ENCODE data around the gene MVB12B. TPM values are rescaled to one million over a fixed set of nuclear protein-coding genes. Genes with fewer than 3 reads are reported as not detected.

The MVB12B gene
- polyA plus RNA-seq, 1 donor from 2014 or later: 39.5 TPM

DNA sequence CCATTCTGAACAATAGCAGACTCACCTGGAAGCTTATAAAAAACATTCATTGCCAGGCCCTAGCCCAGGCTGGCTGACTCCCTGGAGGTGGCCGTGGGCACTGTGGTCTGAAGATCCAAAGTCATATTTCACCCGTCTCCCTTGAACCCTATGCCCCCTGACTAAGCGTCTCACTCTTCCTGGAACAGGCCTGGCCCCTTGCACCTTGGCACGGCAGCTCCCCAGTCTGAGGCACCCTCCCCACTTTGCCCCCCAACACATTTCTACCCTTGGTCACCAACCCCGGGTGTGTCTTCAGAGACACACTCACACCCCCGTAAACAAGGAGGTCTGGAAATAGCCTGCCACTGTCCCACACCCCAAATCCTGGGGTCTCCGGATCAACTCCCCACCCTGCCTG, 218.5 kb downstream of the MVB12B start:
- no peaks in the 10 kb centered on the region for H3K79me2 ChIP-seq (replicated peaks; ENCODE audit: insufficient read depth, low read length)
- no peaks in the 10 kb centered on the region for H4K20me1 ChIP-seq (ENCODE audit: insufficient read depth)
- no peaks in the 10 kb centered on the region for H3K9me2 ChIP-seq (ENCODE audit: insufficient read depth, low read length)
- no peaks in the 10 kb centered on the region for H3F3A ChIP-seq (ENCODE audit: insufficient read depth, low read length, poor library complexity, severe bottlenecking)
- H3K27ac ChIP-seq (ENCODE audit: low read length): no peak overlapping the region
- H2AFZ ChIP-seq (ENCODE audit: low read depth, low read length): no peak overlapping the region
- H3K9ac ChIP-seq (ENCODE audit: low read length): no peak overlapping the region
- H3K4me2 ChIP-seq (ENCODE audit: low read length): no peak overlapping the region
- no peaks in the 10 kb centered on the region for H3K9me3 ChIP-seq (ENCODE audit: low read length)
- H3K36me3 ChIP-seq (ENCODE audit: insufficient read depth, low read length): no peaks in the 10 kb centered on the region
- H3K4me3 ChIP-seq (ENCODE audit: low read length): no peak overlapping the region
- H3K27me3 ChIP-seq (ENCODE audit: insufficient read depth, low read depth, low read length): no peaks in the 10 kb centered on the region
- TF ChIP-seq EZH2 (IDR thresholded peaks at IDR 0.05; ENCODE audit: borderline replicate concordance, insufficient read depth, low read length, poor library complexity, severe bottlenecking) (no peak), RAD21 (conservative IDR thresholded peaks at IDR 0.05) (no peak), TAF1 (IDR thresholded peaks at IDR 0.05; ENCODE audit: low read depth) (no peak), MXI1 (conservative IDR thresholded peaks at IDR 0.05; ENCODE audit: poor library complexity, severe bottlenecking) (no peak), EP300 (conservative IDR thresholded peaks at IDR 0.05; ENCODE audit: poor library complexity, severe bottlenecking) (no peak), POLR2AphosphoS5 (IDR thresholded peaks at IDR 0.05) (no peak), SMC3 (conservative IDR thresholded peaks at IDR 0.05; ENCODE audit: poor library complexity) (no peak)
- TF ChIP-seq, protein P1, sequence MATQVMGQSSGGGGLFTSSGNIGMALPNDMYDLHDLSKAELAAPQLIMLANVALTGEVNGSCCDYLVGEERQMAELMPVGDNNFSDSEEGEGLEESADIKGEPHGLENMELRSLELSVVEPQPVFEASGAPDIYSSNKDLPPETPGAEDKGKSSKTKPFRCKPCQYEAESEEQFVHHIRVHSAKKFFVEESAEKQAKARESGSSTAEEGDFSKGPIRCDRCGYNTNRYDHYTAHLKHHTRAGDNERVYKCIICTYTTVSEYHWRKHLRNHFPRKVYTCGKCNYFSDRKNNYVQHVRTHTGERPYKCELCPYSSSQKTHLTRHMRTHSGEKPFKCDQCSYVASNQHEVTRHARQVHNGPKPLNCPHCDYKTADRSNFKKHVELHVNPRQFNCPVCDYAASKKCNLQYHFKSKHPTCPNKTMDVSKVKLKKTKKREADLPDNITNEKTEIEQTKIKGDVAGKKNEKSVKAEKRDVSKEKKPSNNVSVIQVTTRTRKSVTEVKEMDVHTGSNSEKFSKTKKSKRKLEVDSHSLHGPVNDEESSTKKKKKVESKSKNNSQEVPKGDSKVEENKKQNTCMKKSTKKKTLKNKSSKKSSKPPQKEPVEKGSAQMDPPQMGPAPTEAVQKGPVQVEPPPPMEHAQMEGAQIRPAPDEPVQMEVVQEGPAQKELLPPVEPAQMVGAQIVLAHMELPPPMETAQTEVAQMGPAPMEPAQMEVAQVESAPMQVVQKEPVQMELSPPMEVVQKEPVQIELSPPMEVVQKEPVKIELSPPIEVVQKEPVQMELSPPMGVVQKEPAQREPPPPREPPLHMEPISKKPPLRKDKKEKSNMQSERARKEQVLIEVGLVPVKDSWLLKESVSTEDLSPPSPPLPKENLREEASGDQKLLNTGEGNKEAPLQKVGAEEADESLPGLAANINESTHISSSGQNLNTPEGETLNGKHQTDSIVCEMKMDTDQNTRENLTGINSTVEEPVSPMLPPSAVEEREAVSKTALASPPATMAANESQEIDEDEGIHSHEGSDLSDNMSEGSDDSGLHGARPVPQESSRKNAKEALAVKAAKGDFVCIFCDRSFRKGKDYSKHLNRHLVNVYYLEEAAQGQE (IDR thresholded peaks at IDR 0.05; ENCODE audit: borderline replicate concordance): no peak
- TF ChIP-seq, protein P2, sequence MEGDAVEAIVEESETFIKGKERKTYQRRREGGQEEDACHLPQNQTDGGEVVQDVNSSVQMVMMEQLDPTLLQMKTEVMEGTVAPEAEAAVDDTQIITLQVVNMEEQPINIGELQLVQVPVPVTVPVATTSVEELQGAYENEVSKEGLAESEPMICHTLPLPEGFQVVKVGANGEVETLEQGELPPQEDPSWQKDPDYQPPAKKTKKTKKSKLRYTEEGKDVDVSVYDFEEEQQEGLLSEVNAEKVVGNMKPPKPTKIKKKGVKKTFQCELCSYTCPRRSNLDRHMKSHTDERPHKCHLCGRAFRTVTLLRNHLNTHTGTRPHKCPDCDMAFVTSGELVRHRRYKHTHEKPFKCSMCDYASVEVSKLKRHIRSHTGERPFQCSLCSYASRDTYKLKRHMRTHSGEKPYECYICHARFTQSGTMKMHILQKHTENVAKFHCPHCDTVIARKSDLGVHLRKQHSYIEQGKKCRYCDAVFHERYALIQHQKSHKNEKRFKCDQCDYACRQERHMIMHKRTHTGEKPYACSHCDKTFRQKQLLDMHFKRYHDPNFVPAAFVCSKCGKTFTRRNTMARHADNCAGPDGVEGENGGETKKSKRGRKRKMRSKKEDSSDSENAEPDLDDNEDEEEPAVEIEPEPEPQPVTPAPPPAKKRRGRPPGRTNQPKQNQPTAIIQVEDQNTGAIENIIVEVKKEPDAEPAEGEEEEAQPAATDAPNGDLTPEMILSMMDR (IDR thresholded peaks at IDR 0.05; ENCODE audit: poor library complexity, severe bottlenecking): no peak

DNA sequence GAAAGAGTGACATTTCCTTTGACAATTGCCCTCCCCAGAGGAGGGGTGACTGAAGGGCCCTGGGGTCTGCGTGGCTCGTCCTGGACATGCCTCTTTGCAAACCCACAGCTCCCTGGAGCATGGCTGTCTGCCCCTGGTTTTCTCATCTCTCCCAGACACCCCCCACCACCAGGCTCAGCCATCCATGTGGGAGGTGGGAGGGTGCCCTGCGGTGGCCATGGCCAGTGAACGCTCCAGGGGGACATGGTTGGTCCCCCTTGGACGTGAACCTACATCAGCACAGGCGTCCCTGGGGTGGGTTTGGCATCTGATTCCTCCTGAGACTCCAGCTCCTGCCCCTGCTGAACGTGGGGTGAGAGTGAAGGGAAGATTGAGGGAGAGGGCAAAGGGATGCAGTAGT, 219.4 kb downstream of the MVB12B start:
- Histone ChIP-seq H2AFZ (ENCODE audit: low read depth, low read length) (no peak overlapping the region), H3K9me3 (ENCODE audit: low read length) (no peaks in the 10 kb centered on the region), H3F3A (ENCODE audit: insufficient read depth, low read length, poor library complexity, severe bottlenecking) (no peaks in the 10 kb centered on the region), H3K4me3 (ENCODE audit: low read length) (no peak overlapping the region), H3K4me2 (ENCODE audit: low read length) (no peak overlapping the region), H3K27me3 (ENCODE audit: insufficient read depth, low read depth, low read length) (no peaks in the 10 kb centered on the region), H3K9ac (ENCODE audit: low read length) (no peak overlapping the region), H3K79me2 (replicated peaks; ENCODE audit: insufficient read depth, low read length) (no peaks in the 10 kb centered on the region), H4K20me1 (ENCODE audit: insufficient read depth) (no peaks in the 10 kb centered on the region), H3K36me3 (ENCODE audit: insufficient read depth, low read length) (no peaks in the 10 kb centered on the region), H3K27ac (ENCODE audit: low read length) (no peak overlapping the region), H3K9me2 (ENCODE audit: insufficient read depth, low read length) (no peaks in the 10 kb centered on the region)
- TF ChIP-seq, protein P1 (IDR thresholded peaks at IDR 0.05; ENCODE audit: borderline replicate concordance): no peak
- TF ChIP-seq MXI1 (conservative IDR thresholded peaks at IDR 0.05; ENCODE audit: poor library complexity, severe bottlenecking): no peak
- TF ChIP-seq, protein P2 (IDR thresholded peaks at IDR 0.05; ENCODE audit: poor library complexity, severe bottlenecking): no peak
- no peak for TF ChIP-seq EP300 (conservative IDR thresholded peaks at IDR 0.05; ENCODE audit: poor library complexity, severe bottlenecking)
- no peak for TF ChIP-seq TAF1 (IDR thresholded peaks at IDR 0.05; ENCODE audit: low read depth)
- no peak for TF ChIP-seq RAD21 (conservative IDR thresholded peaks at IDR 0.05)
- no peak for TF ChIP-seq POLR2AphosphoS5 (IDR thresholded peaks at IDR 0.05)
- no peak for TF ChIP-seq EZH2 (IDR thresholded peaks at IDR 0.05; ENCODE audit: borderline replicate concordance, insufficient read depth, low read length, poor library complexity, severe bottlenecking)
- no peak for TF ChIP-seq SMC3 (conservative IDR thresholded peaks at IDR 0.05; ENCODE audit: poor library complexity)
